ENCODE results near the gene SEZ6.
A peak's percentile ranks its signal among the peaks of the same experiment; 100 is the strongest.

SEZ6 gene

DNA sequence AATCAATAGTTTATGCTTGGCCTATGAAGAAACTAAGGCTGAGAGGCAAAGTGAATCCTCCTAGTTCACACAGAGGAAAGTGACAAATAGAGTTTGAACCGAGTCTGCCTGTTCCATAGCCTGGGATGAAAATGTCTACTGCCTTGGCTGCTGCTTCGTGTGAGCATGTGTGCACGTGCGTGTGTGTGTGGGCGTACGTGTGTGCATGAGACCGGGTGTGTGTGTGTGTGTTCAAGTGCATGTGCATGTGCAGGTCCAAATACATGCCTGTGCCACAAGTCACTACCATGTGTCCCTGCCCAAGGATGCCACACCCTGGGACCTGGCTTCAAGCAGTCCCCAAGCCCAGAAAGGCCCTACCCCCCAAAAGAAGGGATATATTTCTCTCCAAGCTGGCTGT lies 13.6 kb downstream of the SEZ6 start:
- DNase-seq (ENCODE audit: low spot score) = no peak
- no peaks in the 10 kb centered on the region for H3K79me1 ChIP-seq (ENCODE audit: low read depth, low read length)
- WGBS, 2 donors (ENCODE audit: extremely low coverage in 2 of 2, insufficient read length in 2 of 2, insufficient replicate concordance in 1 of 2) = no CpG with 5 or more reads among the region's 7 CpGs
- no peak overlapping the region for H3K4ac ChIP-seq (ENCODE audit: low read length)
- H3K4me3 ChIP-seq (ENCODE audit: low read length in 2 of 2) = no peak overlapping the region
- peak overlapping the region; percentile 59 for H2BK5ac ChIP-seq (ENCODE audit: low read length)
- H3K4me2 ChIP-seq (ENCODE audit: insufficient read depth, low read length, poor library complexity, severe bottlenecking) = no peak overlapping the region
- H2BK120ac ChIP-seq (ENCODE audit: low read depth, low read length) = no peak overlapping the region
- no peak overlapping the region for H3K23ac ChIP-seq (ENCODE audit: low read depth, low read length, poor library complexity)
- no peaks in the 10 kb centered on the region for H3K9me3 ChIP-seq (replicated peaks in 1 of 2; ENCODE audit: control insufficient read depth in 2 of 2, insufficient read depth in 1 of 2, low read depth in 1 of 2, low read length in 2 of 2)
- H3K14ac ChIP-seq (ENCODE audit: low read length) = no peak overlapping the region
- no peaks in the 10 kb centered on the region for H3K36me3 ChIP-seq (replicated peaks in 1 of 2; ENCODE audit: control insufficient read depth in 2 of 2, insufficient read depth in 2 of 2, low read length in 2 of 2)
- no peak overlapping the region for H3K18ac ChIP-seq (ENCODE audit: low read length)
- H4K91ac ChIP-seq (ENCODE audit: low read depth, low read length, poor library complexity) = no peak overlapping the region
- no peak overlapping the region for H2AFZ ChIP-seq (ENCODE audit: low read length)
- H2AK5ac ChIP-seq (ENCODE audit: low read depth, low read length) = no peak overlapping the region
- H3K27me3 ChIP-seq (ENCODE audit: control insufficient read depth in 3 of 3, insufficient read depth in 3 of 3, low read depth in 1 of 3, low read length in 3 of 3) = peaks cover 0 to 7% (median 0%) of the 10 kb centered on the region in 3 experiments
- no peak overlapping the region for H4K8ac ChIP-seq (ENCODE audit: low read depth, low read length)
- peak overlapping the region; percentile 65 for H3K9ac ChIP-seq (ENCODE audit: low read depth, low read length, poor library complexity)
- H2BK15ac ChIP-seq (ENCODE audit: low read length) = no peak overlapping the region
- H3K27ac ChIP-seq (replicated peaks; ENCODE audit: low read length) = no peak overlapping the region
- peak overlapping the region; percentile 18 for H2BK12ac ChIP-seq (ENCODE audit: low read length)
- peaks cover 6 to 25% of the 10 kb centered on the region in 2 donors for H3K4me1 ChIP-seq (ENCODE audit: control insufficient read depth in 2 of 2, insufficient read depth in 1 of 2, low read depth in 1 of 2, low read length in 2 of 2)

- no peak for DNase-seq (ENCODE audit: low spot score)
- Histone ChIP-seq H3K23ac (ENCODE audit: low read depth, low read length, poor library complexity) (no peak overlapping the region), H2AK5ac (ENCODE audit: low read depth, low read length) (no peak overlapping the region), H3K4me1 (ENCODE audit: control insufficient read depth in 2 of 2, insufficient read depth in 1 of 2, low read depth in 1 of 2, low read length in 2 of 2) (peaks cover 6 to 26% of the 10 kb centered on the region in 2 donors), H3K4ac (ENCODE audit: low read length) (no peak overlapping the region), H3K79me1 (ENCODE audit: low read depth, low read length) (no peaks in the 10 kb centered on the region), H2BK5ac (ENCODE audit: low read length) (no peak overlapping the region), H2BK15ac (ENCODE audit: low read length) (no peak overlapping the region), H3K9ac (ENCODE audit: low read depth, low read length, poor library complexity) (no peak overlapping the region), H4K8ac (ENCODE audit: low read depth, low read length) (no peak overlapping the region), H2AFZ (ENCODE audit: low read length) (no peak overlapping the region), H3K4me2 (ENCODE audit: insufficient read depth, low read length, poor library complexity, severe bottlenecking) (no peak overlapping the region), H3K18ac (ENCODE audit: low read length) (no peak overlapping the region), H3K36me3 (replicated peaks in 1 of 2; ENCODE audit: control insufficient read depth in 2 of 2, insufficient read depth in 2 of 2, low read length in 2 of 2) (no peaks in the 10 kb centered on the region), H2BK120ac (ENCODE audit: low read depth, low read length) (no peak overlapping the region), H3K14ac (ENCODE audit: low read length) (no peak overlapping the region), H3K27me3 (ENCODE audit: control insufficient read depth in 3 of 3, insufficient read depth in 3 of 3, low read depth in 1 of 3, low read length in 3 of 3) (peaks cover 0 to 6% (median 0%) of the 10 kb centered on the region in 3 experiments), H3K27ac (replicated peaks; ENCODE audit: low read length) (no peak overlapping the region), H3K4me3 (ENCODE audit: low read length in 2 of 2) (no peak overlapping the region), H2BK12ac (ENCODE audit: low read length) (no peak overlapping the region), H3K9me3 (replicated peaks in 1 of 2; ENCODE audit: control insufficient read depth in 2 of 2, insufficient read depth in 1 of 2, low read depth in 1 of 2, low read length in 2 of 2) (no peaks in the 10 kb centered on the region), H4K91ac (ENCODE audit: low read depth, low read length, poor library complexity) (no peak overlapping the region)
- WGBS, 2 donors (ENCODE audit: extremely low coverage in 2 of 2, insufficient read length in 2 of 2, insufficient replicate concordance in 1 of 2) = no CpG with 5 or more reads among the region's 8 CpGs
Observed at GRCh38 chr17:28991779-28992178, 14.1 kb downstream of the SEZ6 start.

DNA sequence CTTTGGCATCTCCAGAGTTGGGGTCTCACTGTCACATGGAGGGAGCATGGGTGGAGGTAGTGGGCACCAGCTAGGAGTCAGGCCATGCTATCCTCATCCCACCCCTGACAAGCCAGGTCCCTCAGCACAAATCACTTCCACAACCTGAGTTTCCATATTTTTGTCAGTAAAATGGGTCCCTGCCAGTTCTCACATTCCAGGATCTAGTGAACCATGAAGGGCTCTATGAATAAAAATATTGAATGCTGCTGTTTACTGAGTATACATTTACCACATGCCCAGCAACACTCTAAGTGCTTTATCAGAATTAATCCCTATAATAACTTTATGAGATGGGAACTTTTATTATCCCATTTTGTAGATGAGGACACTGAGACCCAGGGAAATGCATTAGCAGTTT lies 16.8 kb downstream of the SEZ6 start:
- H3K79me1 ChIP-seq (ENCODE audit: low read depth, low read length) = no peaks in the 10 kb centered on the region
- H2BK15ac ChIP-seq (ENCODE audit: low read length) = peak overlapping the region; percentile 40
- H3K9ac ChIP-seq (ENCODE audit: low read depth, low read length, poor library complexity) = no peak overlapping the region
- peak overlapping the region; percentile 89 for H2AK5ac ChIP-seq (ENCODE audit: low read depth, low read length)
- no peak overlapping the region for H4K91ac ChIP-seq (ENCODE audit: low read depth, low read length, poor library complexity)
- H2BK12ac ChIP-seq (ENCODE audit: low read length) = peak overlapping the region; percentile 4
- no peak overlapping the region for H2BK5ac ChIP-seq (ENCODE audit: low read length)
- H3K27me3 ChIP-seq (ENCODE audit: control insufficient read depth in 3 of 3, insufficient read depth in 3 of 3, low read depth in 1 of 3, low read length in 3 of 3) = peaks cover 0 to 14% (median 0%) of the 10 kb centered on the region in 3 experiments
- no peaks in the 10 kb centered on the region for H3K9me3 ChIP-seq (replicated peaks in 1 of 2; ENCODE audit: control insufficient read depth in 2 of 2, insufficient read depth in 1 of 2, low read depth in 1 of 2, low read length in 2 of 2)
- H3K4me3 ChIP-seq (ENCODE audit: low read length in 2 of 2) = no peak overlapping the region
- no peak overlapping the region for H3K18ac ChIP-seq (ENCODE audit: low read length)
- no peak overlapping the region for H3K23ac ChIP-seq (ENCODE audit: low read depth, low read length, poor library complexity)
- H3K27ac ChIP-seq (replicated peaks; ENCODE audit: low read length) = no peak overlapping the region
- no peak overlapping the region for H3K4ac ChIP-seq (ENCODE audit: low read length)
- H3K4me1 ChIP-seq (ENCODE audit: control insufficient read depth in 2 of 2, insufficient read depth in 1 of 2, low read depth in 1 of 2, low read length in 2 of 2) = peaks cover 6 to 41% of the 10 kb centered on the region in 2 donors
- no peak overlapping the region for H4K8ac ChIP-seq (ENCODE audit: low read depth, low read length)
- DNase-seq (ENCODE audit: low spot score) = no peak
- H3K4me2 ChIP-seq (ENCODE audit: insufficient read depth, low read length, poor library complexity, severe bottlenecking) = no peak overlapping the region
- no peak overlapping the region for H2AFZ ChIP-seq (ENCODE audit: low read length)
- no peak overlapping the region for H3K14ac ChIP-seq (ENCODE audit: low read length)
- no peaks in the 10 kb centered on the region for H3K36me3 ChIP-seq (replicated peaks in 1 of 2; ENCODE audit: control insufficient read depth in 2 of 2, insufficient read depth in 2 of 2, low read length in 2 of 2)
- H2BK120ac ChIP-seq (ENCODE audit: low read depth, low read length) = no peak overlapping the region

DNA sequence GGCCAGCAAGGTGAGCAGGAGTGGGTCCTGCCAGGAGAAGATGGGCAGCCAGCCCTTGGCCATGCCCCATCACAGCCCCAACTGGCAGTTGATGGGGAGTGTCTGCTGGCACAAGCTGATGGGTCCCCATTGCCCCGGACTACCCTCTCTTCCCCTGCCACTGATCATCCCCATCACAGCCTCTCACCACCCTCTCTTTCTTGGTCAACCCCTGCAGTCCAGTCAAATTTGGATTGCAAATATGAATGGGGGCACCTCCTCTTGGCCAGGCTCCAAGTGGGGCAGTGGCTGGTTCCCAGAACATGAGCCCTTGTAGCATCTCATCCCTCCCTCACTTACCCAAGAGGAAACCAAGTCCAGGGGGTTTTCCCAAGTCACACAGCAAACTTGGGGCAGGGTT lies 17.4 kb downstream of the SEZ6 start:
- Histone ChIP-seq H3K4me2 (ENCODE audit: insufficient read depth, low read length, poor library complexity, severe bottlenecking) (no peak overlapping the region), H3K27me3 (ENCODE audit: control insufficient read depth in 3 of 3, insufficient read depth in 3 of 3, low read depth in 1 of 3, low read length in 3 of 3) (peaks cover 0 to 14% (median 0%) of the 10 kb centered on the region in 3 experiments), H3K23ac (ENCODE audit: low read depth, low read length, poor library complexity) (peak overlapping the region; percentile 23), H4K91ac (ENCODE audit: low read depth, low read length, poor library complexity) (no peak overlapping the region), H3K79me1 (ENCODE audit: low read depth, low read length) (no peaks in the 10 kb centered on the region), H2BK120ac (ENCODE audit: low read depth, low read length) (no peak overlapping the region), H2BK12ac (ENCODE audit: low read length) (peak overlapping the region; percentile 34), H2AFZ (ENCODE audit: low read length) (no peak overlapping the region), H2AK5ac (ENCODE audit: low read depth, low read length) (peak overlapping the region; percentile 89), H3K4me3 (ENCODE audit: low read length in 2 of 2) (no peak overlapping the region), H3K9ac (ENCODE audit: low read depth, low read length, poor library complexity) (no peak overlapping the region), H2BK15ac (ENCODE audit: low read length) (peak overlapping the region; percentile 40), H3K27ac (replicated peaks; ENCODE audit: low read length) (no peak overlapping the region), H3K18ac (ENCODE audit: low read length) (peak overlapping the region; percentile 86), H4K8ac (ENCODE audit: low read depth, low read length) (no peak overlapping the region), H3K14ac (ENCODE audit: low read length) (no peak overlapping the region), H3K4me1 (ENCODE audit: control insufficient read depth in 2 of 2, insufficient read depth in 1 of 2, low read depth in 1 of 2, low read length in 2 of 2) (peaks cover 6 to 40% of the 10 kb centered on the region in 2 donors), H3K4ac (ENCODE audit: low read length) (no peak overlapping the region), H2BK5ac (ENCODE audit: low read length) (peak overlapping the region; percentile 43), H3K9me3 (replicated peaks in 1 of 2; ENCODE audit: control insufficient read depth in 2 of 2, insufficient read depth in 1 of 2, low read depth in 1 of 2, low read length in 2 of 2) (no peaks in the 10 kb centered on the region), H3K36me3 (replicated peaks in 1 of 2; ENCODE audit: control insufficient read depth in 2 of 2, insufficient read depth in 2 of 2, low read length in 2 of 2) (no peaks in the 10 kb centered on the region)
- DNase-seq (ENCODE audit: low spot score) = no peak
- WGBS, 2 donors (ENCODE audit: extremely low coverage in 2 of 2, insufficient read length in 2 of 2, insufficient replicate concordance in 1 of 2) = no CpG with 5 or more reads among the region's 1 CpG

All from neuronal stem cell (in vitro differentiated cells).